NCI-H82 (cell line): ENCODE results near the gene MAT1A.
"Not testable (repeated sequence)": the region's sequence is repeated elsewhere in the genome, so short reads cannot be mapped to it uniquely, and the experiment has no call there.

Source experiments
- DNase-seq: peaks from one replicate; lab custom pipeline; 2025; lab: John Stamatoyannopoulos, UW

The MAT1A gene

DNA sequence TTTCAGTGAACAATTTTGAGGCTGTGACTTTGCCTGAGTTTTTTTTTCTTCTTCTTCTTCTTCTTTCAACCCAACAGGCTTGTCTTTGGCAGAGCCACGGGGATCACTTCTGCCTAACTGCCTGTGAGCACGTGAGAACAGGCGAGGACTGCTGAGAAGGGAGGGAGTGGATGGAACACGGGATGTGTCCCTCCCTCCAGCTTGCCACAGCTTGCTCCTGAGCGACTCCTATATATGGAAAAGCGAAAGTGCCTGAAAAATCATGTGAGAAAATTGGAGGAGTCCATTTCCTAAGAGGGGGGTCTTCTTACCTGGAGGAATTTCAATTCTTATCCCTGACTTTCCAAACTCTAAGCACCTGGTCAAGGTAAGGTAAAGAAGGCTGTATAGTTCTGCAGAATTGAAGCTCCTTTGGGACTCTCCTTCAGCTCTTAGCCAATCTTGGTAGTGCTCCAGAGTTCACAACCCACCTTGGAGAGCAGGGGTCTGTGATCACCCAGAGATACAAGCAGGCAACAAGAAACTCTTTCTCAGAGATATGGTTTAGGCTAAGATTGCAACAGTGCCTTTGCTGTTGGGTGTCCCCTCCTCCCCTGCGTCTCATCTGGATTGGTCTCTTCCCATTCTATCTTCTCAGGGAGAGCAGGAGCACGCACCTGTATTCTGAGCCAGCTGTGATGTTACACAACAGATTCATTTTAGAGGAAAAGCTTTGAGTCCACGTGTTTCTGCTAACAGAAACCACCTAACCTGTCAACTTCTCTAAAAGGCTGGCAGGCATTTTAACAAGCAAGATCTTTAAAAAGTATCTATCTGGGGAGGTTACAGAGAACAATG is at the start of gene MAT1A:
TSS of gene MAT1A (minus strand) at position 208 of the 837 bp plus-strand sequence. CDS start 235 bp downstream, outside the sequence.
- DNase-seq = peak; percentile 15

DNA sequence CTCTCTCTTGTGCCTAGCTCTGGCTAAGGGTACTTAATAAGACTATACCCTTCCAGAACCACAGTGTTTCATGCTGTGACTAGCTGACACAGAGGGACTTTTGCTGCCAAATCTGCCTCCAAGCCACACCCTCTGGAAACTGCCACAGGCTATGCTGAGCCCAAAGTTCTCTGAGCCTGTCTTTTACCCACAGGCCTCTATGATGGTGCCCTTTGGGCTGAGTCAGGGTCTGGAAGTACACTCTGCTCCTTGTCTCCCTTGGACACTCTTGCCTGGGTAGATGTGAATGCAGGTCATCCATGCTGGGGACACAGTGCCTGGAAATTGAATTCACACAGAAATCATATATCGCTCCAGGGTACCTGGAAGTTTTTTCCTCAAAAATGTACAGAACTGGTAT is 44.5 kb upstream of the MAT1A start:
- DNase-seq = no peak

GRCh38 chr10:80324891-80325364 is 35.5 kb upstream of the MAT1A start:
- no peak for DNase-seq

DNA sequence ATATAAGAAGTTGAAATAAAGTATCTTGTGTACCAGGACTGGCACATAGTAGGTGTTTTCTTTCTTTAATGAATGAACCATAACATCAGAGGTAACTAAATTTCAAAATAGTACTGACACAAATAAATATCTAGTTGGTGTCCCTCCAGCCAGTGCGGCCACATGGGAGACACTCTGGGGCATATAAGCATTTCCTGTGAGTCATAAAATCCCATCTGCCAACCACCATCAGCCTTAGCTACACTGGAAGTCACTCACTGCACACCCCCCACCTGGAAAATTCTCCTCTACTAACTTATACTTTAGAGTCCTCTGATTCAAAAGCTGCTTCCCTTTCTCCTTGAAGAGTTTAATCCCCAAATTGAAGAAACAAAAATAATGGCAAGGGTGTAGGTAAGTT is 34.6 kb upstream of the MAT1A start:
- DNase-seq = peak; percentile 3

DNA sequence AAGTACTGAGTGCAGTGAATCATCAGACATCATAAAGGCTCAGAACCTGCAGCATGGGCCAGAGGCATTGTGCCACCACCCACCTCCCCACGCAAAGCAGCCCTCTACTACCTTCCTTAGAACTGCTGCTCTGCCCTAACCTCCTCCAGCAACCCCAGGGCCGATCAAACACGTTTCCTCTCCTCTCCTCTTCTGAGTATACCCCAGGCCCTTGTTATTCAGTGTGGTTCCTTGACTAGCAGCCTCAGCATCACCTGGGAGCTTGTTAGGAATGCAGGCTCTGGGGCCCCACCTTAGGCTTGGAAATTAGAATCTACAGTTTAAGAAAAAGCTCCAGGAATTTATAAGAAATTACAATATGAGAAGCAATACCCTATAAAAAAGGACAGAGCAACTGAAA is 33.9 kb upstream of the MAT1A start:
- no peak for DNase-seq

DNA sequence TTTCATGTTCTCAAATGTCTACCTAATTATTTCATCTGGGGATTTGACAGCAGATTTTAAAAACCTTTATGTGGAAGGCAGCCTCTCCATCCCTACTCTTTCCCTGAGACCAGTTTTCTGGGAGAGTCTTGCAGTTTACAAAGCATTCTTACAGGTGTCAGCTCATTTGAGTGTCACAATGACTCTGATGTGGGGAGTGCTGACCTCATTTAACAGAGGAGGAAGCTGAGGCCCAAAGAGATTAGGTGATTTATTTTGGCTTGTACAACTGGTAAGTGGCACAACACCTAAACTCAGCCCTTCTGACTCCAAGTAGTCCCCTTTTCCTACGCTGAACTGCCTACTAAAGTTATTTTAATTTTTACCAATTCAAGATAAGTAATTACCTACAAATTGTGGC is 33.3 kb upstream of the MAT1A start:
- no peak for DNase-seq

DNA sequence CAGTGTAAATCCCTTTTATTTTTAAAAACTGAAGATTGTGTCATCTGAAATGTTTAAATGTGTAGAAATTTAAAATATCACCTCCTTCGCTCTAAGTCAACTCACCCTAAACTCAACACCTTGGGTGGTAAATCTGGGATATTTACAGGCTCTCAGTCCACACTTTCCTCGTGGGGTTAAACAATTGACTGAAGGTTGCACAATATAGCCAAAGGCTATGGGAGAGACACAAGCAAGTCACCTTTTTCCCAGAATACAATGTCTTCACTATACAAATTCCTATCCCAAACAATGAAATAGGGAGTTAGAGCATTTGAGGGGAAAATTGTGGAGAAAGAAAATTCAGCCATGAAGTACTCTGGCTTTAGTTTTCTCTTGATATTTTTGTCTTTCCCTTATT is 32.7 kb upstream of the MAT1A start:
- DNase-seq = no peak

DNA sequence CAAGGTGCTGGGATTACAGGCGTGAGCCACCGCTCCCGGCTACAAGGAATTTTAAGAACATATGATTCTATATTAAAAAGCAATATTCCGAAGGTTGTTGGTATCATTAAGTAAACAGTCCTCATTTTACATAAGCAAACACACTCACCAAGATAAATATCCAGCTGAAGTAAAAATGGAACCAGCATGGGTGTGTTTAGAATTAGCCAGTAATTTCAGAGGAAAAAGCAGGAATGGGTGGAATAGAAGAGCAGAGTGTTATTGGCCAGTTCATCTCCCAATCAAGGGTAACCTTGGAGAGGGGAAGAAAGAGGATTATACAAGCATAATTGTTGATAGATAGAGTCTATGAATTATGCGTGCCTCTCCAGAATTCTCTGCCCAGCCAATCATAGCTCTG is 31.7 kb upstream of the MAT1A start:
- no peak for DNase-seq

DNA sequence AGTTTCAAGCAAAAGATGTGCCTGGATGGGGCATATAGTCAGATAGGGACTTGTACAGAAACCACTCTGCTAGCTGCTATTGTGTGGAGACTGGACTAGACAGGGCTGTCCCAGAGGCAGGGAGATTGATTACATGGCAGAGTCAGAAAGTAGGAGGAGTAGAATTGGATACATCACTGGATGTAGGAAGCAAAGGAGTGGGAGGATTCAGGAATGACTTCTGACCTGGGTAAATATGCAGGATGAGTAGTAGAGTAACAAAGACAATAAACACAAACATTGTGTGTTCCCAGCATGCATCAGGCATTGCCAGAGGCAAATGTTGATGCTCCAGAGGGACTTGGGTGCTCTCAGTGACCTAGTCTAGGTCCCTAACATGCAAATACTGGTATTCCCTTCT is 30.9 kb upstream of the MAT1A start:
- DNase-seq = no peak

- DNase-seq = no peak
Measured at GRCh38 chr10:80319725-80320290, 30.4 kb upstream of the MAT1A start.

- no peak for DNase-seq
Measured at GRCh38 chr10:80319318-80319717, 29.9 kb upstream of the MAT1A start.

DNA sequence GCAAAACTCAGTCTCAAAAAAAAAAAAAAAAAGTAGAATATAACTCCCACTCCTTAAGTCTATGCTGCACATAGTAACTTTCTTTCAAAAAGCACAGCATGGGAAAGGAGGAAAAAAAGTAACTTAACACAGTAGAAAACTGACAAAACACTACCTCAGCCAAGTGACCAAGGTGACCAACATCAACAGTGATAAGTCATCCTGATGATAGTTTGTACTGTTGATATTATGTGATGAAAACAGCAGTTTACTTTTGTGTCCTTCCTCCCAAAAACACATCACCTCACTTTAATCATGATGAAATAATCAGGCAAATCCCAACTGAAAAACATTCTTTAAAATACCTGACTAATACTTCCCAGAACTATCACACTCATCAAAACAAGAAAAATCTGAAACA is 29.3 kb upstream of the MAT1A start:
- DNase-seq = no peak

DNA sequence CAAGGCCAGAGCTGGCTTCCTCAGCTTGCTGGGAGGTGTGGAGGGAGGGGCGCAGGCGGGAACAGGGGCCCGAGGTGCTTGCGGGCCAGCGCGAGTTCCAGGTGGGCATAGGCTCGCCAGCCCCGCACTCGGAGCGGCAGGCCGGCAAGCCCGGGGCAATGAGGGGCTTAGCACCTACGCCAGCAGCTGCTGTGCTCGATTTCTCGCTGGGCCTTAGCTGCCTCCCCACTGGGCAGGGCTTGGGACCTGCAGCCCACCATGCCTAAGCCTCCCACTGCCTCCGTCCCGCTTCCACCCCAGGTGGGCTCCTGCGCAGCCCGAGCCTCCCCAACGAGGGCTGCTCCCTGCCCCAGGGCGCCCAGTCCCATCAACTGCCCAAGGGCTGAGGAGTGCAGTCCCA is 25.9 kb upstream of the MAT1A start:
- DNase-seq = no peak

DNA sequence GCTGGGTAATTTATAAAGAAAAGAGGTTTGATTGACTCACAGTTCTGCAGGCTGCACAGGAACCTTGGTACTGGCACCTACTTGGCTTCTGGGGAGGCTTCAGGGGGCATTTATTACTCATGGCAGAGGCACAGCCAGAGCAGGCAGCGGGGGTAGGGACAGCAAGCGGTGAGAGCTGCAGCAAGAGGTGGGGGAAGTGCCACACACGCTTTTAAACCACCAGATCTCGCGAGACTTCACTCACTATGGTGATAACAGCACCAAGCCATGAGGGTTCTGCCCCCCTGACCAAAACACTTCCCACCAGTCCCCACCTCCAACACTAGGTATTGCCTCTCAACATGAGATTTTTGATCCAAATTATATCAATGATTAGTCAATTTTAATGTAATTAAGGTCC is 24.1 kb upstream of the MAT1A start:
- DNase-seq = no peak

DNA sequence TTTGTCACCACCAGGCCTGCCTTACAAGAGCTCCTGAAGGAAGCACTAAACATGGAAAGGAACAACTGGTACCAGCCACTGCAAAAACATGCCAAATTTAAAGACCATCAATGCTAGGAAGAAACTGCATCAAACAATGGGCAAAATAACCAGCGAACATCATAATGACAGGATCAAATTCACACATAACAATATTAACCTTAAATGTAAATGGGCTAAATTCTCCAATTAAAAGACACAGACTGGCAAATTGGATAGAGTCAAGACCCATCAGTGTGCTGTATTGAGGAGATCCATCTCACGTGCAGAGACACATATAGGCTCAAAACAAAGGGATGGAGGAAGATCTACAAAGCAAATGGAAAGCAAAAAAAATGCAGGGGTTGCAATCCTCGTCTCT is 16.5 kb upstream of the MAT1A start:
- DNase-seq = not testable (repeated sequence)

GRCh38 chr10:80296942-80297341 is 7.5 kb upstream of the MAT1A start:
- no peak for DNase-seq

DNA sequence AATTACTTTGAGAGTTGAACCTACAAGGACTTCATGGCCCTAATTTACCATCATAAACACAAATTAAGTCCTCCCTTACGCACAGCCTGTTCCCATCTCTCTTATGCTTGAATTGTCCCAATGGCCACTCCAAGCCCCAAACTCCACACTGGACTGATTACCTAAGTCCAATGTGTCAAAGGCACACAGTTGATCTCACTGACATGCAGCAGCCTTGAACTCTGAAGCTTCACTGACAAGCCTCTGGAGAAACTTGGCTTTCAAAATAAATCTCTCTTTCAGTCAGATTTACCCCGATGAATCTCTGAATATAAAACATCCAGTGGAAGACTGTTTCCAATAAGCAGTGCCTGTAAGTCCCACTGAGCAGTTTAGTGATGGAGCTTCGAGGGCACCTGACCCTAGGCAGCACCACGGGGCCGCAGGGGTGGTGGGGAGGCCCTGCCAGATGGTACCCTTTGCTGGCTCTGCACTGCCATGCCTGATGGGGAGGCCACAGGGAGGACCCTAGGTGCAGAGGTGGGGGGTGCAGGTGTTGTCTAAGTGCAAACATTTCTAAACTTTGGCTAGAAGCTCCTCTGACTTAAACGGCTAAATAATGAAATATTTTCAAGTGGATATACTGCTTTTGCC is 3.3 kb upstream of the MAT1A start:
- no peak for DNase-seq

DNA sequence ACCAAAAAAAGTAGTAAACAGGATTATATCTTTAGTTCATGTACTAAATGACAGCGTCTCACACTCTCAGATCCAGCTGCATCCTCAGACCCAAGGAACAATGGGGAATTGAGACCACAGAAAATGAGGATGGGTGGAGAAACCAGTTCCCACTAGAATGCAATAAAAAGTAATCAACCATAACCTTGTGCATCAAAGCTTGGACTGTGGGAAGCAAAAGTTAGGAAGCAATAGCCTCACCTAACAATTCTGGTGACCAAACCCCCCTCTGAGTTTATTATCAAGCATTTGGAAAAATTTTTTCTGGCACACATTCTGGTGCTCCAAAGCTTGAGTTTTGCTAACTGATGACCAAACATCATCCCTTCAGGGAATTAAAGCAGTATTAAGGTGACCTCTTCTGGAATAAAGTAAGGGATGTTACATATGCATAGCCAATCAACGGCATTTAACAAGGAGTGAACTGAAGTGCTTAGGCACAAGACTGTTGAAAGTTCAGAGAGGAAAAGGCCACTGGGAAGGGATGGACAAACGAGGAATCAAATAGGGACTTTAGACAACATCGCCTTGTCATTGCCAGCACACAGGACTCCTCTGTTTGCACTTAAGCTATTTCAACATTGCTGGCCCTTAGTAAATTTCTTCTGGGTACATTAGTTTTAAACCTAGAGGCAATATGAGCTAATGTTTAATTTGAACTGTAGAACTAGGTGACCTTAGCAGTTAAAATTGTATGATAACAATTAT is 1.2 kb upstream of the MAT1A start:
- no peak for DNase-seq

DNA sequence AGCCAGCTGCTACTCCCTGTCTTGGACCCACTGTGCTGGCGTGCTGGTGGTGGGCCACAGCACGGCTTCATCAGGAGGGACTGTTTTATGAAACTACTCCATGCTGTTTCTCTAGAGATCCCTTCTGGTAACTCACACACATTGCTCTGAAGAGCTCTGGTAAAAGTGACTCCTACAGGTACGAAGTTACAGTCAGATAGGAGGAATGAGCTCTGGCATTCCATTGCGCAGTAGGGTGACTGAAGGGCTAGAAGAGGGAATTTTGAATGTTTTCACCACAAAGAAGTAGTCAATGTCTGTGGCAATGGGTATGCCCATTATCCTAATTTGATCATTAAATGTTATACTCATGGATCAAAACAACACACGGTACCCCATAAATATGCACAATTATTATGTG is 609 bp downstream of the MAT1A start:
- no peak for DNase-seq

DNA sequence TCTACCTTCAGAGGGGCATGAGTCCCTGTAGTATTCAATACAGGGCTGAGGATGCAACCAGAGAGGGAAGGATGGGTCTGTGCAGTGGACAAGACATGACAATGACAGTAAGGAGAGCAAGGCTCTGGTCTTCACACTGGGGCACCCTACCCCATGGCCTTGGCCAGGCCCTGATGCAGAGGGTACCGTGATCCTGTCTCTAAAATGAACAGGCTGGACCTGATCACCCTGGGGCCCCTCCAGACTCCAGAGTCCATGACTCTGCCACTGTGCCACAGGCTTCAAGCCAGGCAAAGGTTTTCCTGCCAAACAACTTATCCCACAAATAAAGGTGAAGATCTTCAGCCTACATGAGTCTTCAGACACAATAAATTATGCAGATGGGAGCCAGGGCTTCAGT is 4.9 kb downstream of the MAT1A start:
- no peak for DNase-seq

DNA sequence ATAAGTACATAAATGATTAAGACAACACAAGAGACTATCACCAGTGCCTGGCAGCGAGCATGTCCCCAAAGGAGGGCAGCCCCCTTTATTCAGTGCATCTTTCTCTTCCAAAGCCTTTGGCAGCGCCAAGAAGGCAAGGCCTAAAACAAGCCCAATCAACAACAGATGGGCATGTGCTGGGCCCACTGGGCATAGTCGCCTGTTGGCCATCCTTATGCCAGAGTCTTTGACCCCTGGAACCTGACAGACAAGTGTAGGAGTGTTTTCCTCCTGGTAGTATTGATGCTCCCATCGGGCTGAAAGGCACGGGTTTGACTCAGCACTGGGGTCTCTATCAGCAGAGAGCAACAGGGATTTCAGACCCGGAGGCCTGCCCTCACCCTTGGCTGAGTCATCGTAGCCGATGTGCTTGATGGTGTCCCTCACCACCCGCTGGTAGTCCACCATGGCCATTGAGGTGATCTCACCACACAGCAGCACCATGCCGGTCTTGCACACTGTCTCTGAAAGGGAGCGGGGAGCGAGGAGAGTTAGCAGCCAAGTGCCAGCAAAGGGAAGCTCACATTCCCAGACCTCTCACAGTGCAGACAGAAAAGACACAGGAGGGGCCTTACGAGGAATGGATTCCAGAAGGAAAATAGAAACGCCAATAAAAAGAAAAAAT is 5.8 kb downstream of the MAT1A start:
- DNase-seq = no peak

- no peak for DNase-seq
Measured at GRCh38 chr10:80283119-80283518, 6.3 kb downstream of the MAT1A start.
